Activated CD4-positive, CD25-positive, alpha-beta regulatory T cell (primary cell): Measurements from ENCODE around the gene CLSTN2.

Experiments
- DNase-seq, 4 experiments: peaks; one replicate each; lab custom pipeline; 2025; lab: John Stamatoyannopoulos, UW

CLSTN2 gene

GRCh38 chr3:140236836-140237501 lies 302.0 kb downstream of the CLSTN2 start:
- no peak for DNase-seq

DNA sequence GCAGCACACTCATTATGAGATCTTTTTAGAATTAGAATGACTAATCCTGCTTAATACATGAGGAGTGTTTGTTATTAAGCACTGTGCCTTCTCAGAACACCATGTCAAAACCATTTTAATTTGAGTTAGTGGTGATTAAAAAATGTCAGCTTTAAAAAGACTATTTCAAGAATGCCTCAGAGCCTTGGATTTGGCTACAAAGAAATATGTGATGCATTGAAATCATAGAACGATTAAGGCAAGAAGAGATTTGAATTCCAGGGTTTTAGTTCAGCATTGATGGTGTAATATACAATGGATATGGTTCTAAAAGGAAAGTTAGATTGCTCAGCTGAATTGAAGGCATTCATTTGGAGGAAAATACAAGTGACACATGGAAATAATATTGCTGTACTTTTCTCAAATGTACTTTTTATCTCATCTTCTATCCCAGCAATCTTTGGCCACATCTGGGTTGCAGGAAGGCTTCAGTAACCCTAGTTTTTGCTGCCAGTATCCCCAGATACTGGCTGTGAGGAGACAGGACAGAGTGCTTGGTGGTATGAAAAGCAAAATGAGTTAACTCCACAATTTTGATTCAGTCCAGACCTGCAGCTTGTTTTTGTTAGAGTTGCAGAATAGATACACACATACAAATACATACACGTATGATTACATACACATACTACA lies 303.8 kb downstream of the CLSTN2 start:
- DNase-seq, result no peak

- no peak for DNase-seq
Observed at GRCh38 chr3:140242818-140243276, 307.9 kb downstream of the CLSTN2 start.

DNA sequence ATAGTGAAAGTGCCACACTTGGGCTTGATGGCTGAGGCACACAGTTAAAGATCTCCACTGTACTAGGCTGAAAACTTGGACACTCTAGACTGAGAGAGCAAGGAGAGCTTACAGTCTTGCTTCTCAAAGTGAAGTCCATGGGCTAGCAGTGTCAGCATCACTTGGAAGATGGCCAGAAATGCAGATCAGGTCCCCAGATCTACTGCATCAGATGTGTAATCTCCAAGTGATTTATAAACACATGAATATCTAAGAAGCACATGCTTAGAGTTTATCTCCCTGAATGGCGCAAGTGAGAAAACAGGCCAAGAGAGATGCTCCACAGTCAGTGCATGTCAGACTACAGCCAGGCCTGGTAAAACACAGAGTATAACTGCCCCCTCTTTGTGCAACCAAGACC lies 308.6 kb downstream of the CLSTN2 start:
- no peak for DNase-seq

GRCh38 chr3:140244893-140245292 lies 309.9 kb downstream of the CLSTN2 start:
- no peak for DNase-seq

DNA sequence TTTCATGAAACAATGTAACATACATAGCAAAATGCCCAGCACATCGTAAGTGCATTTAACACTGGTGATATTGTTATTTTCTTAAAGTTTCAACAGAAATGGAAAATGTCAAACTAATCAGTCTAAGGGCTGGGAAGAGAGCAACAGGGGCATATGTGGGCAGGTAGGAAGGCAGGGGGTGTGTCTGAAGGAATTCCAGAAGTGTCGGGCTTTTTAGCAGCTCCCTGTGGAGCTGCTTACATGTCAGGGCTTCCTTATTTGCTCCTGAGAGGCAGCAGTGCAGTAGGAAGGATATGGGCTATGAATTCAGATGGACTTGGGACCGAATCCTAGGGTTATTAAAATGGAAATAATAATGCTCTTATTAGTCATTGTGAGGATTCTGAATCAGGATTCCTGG lies 311.6 kb downstream of the CLSTN2 start:
- no peak for DNase-seq

- DNase-seq, result no peak
Observed at GRCh38 chr3:140247775-140248174, 312.8 kb downstream of the CLSTN2 start.

DNA sequence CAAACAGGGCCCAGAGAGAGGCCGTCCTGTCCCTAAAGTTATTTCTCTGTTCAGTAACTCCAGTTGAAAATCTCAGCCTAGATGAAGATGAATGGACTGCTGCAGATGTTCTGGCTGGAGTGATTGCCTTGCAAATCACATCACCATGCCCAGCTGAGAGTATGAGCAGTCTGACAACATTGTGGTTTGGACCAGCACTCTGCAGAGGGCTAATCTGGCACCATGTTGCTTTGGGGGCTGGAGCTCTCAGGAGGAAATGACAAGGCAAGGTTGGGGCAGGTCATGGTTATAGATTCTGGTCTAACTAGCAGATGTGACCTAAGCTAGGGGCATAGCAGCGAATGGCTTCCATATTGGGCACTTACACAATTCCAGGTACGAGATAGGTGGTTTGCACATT lies 314.2 kb downstream of the CLSTN2 start:
- DNase-seq, result no peak

- no peak for DNase-seq
Observed at GRCh38 chr3:140250010-140250855, 315.2 kb downstream of the CLSTN2 start.

DNA sequence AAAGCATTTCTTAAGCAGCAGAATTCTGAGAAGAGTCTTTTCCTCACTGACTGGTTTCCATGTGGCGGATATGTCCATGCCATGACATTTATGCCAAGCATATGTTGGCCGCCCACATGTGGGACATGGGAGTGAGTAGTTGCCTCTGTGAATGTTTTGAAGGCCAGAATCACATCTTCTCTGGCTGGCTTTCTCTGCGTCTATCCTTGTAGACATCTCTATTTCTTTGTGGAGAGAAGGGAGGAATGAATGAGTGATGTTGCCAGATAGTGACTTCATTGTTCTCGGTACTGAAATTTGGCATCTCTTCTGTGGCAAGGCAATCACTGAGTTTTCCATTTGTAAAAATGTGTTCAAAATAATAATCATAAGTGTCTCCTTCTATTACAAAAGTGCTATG lies 316.0 kb downstream of the CLSTN2 start:
- DNase-seq, result no peak

DNA sequence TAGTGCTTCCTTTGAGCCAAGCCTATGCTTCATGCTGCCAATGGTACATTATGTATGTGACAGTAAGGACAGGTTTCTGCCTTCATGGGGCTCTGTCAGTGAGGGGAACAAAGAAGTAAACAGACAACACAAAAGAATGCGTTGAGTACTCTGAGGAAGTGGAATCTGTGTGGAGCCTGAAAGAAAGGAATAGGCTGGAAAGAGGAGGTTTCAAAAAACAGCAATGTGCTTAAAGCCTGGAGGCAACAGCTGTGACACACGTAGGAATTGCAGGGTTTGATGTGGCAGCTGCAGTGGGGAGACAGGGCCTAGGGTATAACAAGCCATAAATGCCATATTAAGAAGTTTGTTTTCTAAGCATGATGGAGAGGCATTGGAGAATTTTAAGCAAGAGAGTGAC lies 316.7 kb downstream of the CLSTN2 start:
- no peak for DNase-seq

DNA sequence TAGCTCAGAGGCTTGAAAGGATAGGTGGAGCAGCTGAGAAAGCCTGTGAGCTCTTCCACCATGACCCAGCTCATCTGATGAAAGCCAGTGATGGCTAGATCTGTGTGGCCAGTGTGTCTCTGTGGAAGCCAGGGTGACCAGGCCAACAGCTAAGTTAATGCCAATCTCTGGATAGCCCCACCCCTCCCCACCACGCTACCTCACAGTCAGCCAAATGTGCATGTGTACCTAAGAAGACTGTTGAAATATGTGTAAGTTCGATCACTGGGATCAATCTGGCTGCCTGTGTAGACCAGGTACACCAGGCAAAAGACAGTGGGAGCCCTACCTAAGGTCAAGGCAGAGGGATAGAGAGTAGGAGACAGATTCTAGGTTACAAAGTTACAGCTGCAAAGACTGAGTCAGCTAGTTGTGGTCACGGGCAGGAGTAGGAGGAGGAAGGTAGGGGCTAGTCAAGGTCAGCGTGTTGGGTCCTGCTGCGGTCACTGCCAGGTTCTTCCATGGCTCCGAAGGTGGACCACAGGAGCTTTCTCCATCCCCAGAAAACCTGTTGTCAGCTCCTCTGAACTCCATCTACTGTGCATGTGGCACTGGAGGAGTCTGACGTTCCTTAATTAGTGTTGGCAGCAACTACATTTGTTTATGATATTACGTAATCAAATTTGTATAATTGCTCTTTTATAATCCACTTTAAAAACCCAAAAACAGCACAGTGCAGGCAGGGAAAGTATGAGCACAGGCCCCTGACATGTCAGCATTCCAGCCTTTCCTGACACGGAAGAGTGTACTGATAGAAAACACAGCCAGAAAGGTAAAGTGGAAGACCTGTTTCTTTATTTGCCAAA lies 318.0 kb downstream of the CLSTN2 start:
- DNase-seq, result no peak

DNA sequence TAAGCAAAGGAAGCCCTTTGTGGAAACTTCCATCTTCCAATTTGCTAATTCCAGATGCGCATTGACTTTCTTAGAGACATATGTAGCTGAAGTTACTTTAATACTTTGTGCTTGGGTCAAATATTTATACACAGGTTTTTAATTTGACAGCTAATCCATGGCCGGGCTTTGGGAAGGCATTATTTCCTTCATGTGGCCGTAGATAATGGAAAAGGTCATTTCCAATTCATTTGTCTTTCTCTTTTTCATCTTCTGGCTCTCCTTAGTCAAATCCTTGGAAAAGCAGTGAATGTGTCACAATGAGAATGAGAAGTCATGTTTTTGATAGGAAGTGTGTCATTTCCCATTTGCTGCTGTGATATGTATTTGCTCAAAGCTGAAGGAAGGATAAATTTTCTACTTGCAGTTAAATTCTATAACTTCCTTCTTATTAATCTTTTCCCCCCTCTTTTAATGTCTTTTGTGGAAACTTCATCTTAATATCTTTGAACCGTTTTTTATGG lies 323.3 kb downstream of the CLSTN2 start:
- DNase-seq, result no peak

- DNase-seq, result no peak
Observed at GRCh38 chr3:140265302-140265701, 330.3 kb downstream of the CLSTN2 start.

DNA sequence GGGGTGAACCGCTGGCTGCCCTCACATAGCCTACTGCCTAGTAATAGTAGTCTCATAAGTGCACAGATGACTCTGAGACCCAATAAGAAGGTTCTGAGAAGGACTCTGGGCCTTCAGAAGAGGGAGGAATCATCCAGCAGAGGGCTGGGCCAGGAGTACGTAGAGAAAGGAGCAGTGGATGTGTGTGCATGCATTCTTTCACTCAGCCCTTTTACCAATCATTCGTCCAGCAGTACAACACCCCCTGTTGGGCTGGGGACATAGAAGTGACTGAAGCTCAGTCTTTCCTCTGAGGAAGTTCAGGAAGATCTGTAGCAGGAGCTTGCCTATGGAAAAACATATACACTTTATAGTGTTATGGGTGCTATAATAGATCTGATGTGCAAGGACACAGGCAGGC lies 333.1 kb downstream of the CLSTN2 start:
- DNase-seq, result no peak

- no peak for DNase-seq
Observed at GRCh38 chr3:140268610-140269009, 333.6 kb downstream of the CLSTN2 start.

- no peak for DNase-seq
Observed at GRCh38 chr3:140270329-140270728, 335.3 kb downstream of the CLSTN2 start.

GRCh38 chr3:140273542-140274195 lies 338.7 kb downstream of the CLSTN2 start:
- DNase-seq, result no peak

DNA sequence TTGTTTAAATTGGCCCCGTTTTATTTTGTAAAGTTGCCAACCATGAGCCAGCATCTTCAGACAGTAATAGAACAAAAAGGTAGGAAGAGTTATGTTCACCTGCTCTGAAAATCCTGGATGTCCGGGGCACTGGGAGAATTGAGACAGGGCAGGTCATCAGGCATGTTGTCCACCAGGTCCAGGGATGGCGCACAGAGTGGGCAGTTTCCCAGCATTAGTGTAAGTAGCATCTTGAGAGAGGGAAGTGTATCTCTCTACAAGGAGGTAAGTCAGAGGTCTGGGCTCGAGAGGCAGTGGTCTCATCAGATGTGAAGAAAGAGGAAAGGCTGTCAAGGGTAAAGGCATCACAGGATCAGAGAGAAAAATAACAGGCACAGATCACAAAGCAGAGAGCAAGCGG lies 339.4 kb downstream of the CLSTN2 start:
- DNase-seq, result no peak

- DNase-seq, result no peak
Observed at GRCh38 chr3:140276703-140277102, 341.7 kb downstream of the CLSTN2 start.

- no peak for DNase-seq
Observed at GRCh38 chr3:140277886-140278285, 342.9 kb downstream of the CLSTN2 start.
